A673 (cell line): Measurements from ENCODE around the gene STIM1. TPM values are rescaled to one million over a fixed set of nuclear protein-coding genes. Genes with fewer than 3 reads are reported as not detected.

Experiments used
- BruUV-seq: library from RNA; stranded (reverse); fragments of 400-500 nt; replicated peaks from 2 replicates; lab custom pipeline; 2021; lab: Mats Ljungman, UMichigan
- CTCF ChIA-PET: fragments of 300-600 bp; sonication (Branson Sonifier 250); formaldehyde crosslinking; loops from one replicate; lab custom pipeline; 2022; ENCODE audit warnings: antibody characterized with exemption; lab: Charles Lee
- POLR2A ChIA-PET: fragments of 300-600 bp; sonication (Branson Sonifier 250); formaldehyde crosslinking; loops from one replicate; lab custom pipeline; 2022; ENCODE audit warnings: antibody characterized with exemption; ENCODE audit not compliant: low non-redundant PET; lab: Charles Lee
- DNase-seq: peaks from one replicate; pipeline ENCODE4 v3.0.0-alpha.2; 2015; ENCODE audit warnings: low spot score
- H3K27ac ChIP-seq: fragments of 200-600 bp; sonication (generic); 2 replicates; pipeline ENCODE4 v1.5.1; 2016; ENCODE audit warnings: mixed run types, low read depth, mild to moderate bottlenecking, mixed read lengths, antibody characterized with exemption, low read length; ENCODE audit not compliant: poor library complexity, severe bottlenecking
- H3K27me3 ChIP-seq: fragments of 200-600 bp; sonication (generic); replicated peaks from 2 replicates; pipeline ENCODE4 v1.6.1; 2017; ENCODE audit warnings: mixed run types, low read depth, mild to moderate bottlenecking, mixed read lengths, antibody characterized with exemption, low read length; ENCODE audit not compliant: insufficient read depth, poor library complexity
- H3K36me3 ChIP-seq: fragments of 200-600 bp; sonication (generic); 2 replicates; pipeline ENCODE4 v1.6.1; 2016; ENCODE audit warnings: mixed run types, mild to moderate bottlenecking, mixed read lengths, antibody characterized with exemption, low read length; ENCODE audit not compliant: insufficient read depth, poor library complexity, severe bottlenecking
- H3K4me1 ChIP-seq: fragments of 200-600 bp; sonication (generic); 2 replicates; pipeline ENCODE4 v1.6.1; 2017; ENCODE audit warnings: mixed run types, mild to moderate bottlenecking, mixed read lengths, antibody characterized with exemption, low read length; ENCODE audit not compliant: insufficient read depth, poor library complexity, severe bottlenecking
- H3K4me3 ChIP-seq: fragments of 200-600 bp; sonication (generic); 2 replicates; pipeline ENCODE4 v1.5.1; 2016; ENCODE audit warnings: low read depth, mixed run types, mild to moderate bottlenecking, mixed read lengths, low read length; ENCODE audit not compliant: poor library complexity, severe bottlenecking
- H3K9me3 ChIP-seq: fragments of 200-600 bp; sonication (generic); 2 replicates; pipeline ENCODE4 v1.6.1; 2016; ENCODE audit warnings: mixed run types, low read depth, mild to moderate bottlenecking, mixed read lengths, antibody characterized with exemption, low read length; ENCODE audit not compliant: poor library complexity, severe bottlenecking
- CTCF ChIP-seq: fragments of 300-800, 200-600 bp; sonication (generic); conservative IDR thresholded peaks from 2 replicates; pipeline ENCODE4 v1.5.1; 2017; ENCODE audit warnings: low read depth, mild to moderate bottlenecking, antibody characterized with exemption, low read length, moderate library complexity, mixed read lengths
- EZH2 ChIP-seq: fragments of 200-600 bp; sonication (generic); IDR thresholded peaks from 2 replicates; pipeline ENCODE4 v1.6.1; 2017; ENCODE audit warnings: borderline replicate concordance, low read depth, mild to moderate bottlenecking, mixed read lengths, antibody characterized with exemption, low read length; ENCODE audit not compliant: poor library complexity, severe bottlenecking
- intact Hi-C: fragments of 100-400 bp; cut with micrococcal nuclease; formaldehyde crosslinking; loops from one replicate; pipeline ENCODE4 v1.10.0; 2022; ENCODE audit not compliant: unreplicated experiment
- total RNA-seq: library from RNA; stranded (reverse); gene quantifications from 2 replicates; pipeline ENCODE4 v1.2.3, GENCODE V29; 2021

Gene STIM1
- total RNA-seq, 1 experiment from 2014 or later = 14.2 TPM

- ChIA-PET CTCF (no interaction called here), POLR2A (no interaction called here)
- Histone ChIP-seq H3K4me3 (no peak overlapping the region), H3K9me3 (no peaks in the 10 kb centered on the region), H3K4me1 (no peaks in the 10 kb centered on the region), H3K27ac (no peak overlapping the region), H3K36me3 (no peaks in the 10 kb centered on the region), H3K27me3 (no peaks in the 10 kb centered on the region)
- no TSS peak for BruUV-seq
- no peak for TF ChIP-seq CTCF
- TF ChIP-seq EZH2 = no peak
- DNase-seq = no peak
- intact Hi-C loops = no loop called here
Observed at GRCh38 chr11:3903207-3903896, 47.9 kb downstream of the STIM1 start.

DNA sequence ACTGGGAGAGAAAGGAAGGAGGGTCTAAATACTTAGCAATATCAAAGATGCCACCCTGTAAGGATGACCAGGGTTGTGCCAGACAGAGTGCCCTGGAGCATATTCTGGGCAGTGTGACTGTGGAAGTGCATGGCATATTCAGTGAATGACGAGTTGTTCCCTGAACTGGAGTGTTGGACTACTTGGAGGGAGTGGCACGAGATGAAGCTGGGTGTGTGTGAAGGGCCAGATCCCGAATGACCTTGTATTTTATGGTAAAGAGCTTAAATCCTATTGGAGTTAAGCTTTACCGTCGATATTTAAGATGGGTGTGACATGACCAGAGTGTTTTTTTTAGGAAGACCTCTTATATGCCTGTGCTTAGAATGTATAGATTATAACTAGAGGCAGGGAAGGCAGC lies 48.8 kb downstream of the STIM1 start:
- ChIA-PET POLR2A (no interaction called here), CTCF (no interaction called here)
- no peak for TF ChIP-seq EZH2
- no peak for TF ChIP-seq CTCF
- H3K9me3 ChIP-seq = no peaks in the 10 kb centered on the region
- intact Hi-C loops = no loop called here
- no peak overlapping the region for H3K27ac ChIP-seq
- BruUV-seq = no TSS peak
- H3K36me3 ChIP-seq = no peaks in the 10 kb centered on the region
- no peaks in the 10 kb centered on the region for H3K27me3 ChIP-seq
- no peaks in the 10 kb centered on the region for H3K4me1 ChIP-seq
- no peak for DNase-seq
- H3K4me3 ChIP-seq = no peak overlapping the region

DNA sequence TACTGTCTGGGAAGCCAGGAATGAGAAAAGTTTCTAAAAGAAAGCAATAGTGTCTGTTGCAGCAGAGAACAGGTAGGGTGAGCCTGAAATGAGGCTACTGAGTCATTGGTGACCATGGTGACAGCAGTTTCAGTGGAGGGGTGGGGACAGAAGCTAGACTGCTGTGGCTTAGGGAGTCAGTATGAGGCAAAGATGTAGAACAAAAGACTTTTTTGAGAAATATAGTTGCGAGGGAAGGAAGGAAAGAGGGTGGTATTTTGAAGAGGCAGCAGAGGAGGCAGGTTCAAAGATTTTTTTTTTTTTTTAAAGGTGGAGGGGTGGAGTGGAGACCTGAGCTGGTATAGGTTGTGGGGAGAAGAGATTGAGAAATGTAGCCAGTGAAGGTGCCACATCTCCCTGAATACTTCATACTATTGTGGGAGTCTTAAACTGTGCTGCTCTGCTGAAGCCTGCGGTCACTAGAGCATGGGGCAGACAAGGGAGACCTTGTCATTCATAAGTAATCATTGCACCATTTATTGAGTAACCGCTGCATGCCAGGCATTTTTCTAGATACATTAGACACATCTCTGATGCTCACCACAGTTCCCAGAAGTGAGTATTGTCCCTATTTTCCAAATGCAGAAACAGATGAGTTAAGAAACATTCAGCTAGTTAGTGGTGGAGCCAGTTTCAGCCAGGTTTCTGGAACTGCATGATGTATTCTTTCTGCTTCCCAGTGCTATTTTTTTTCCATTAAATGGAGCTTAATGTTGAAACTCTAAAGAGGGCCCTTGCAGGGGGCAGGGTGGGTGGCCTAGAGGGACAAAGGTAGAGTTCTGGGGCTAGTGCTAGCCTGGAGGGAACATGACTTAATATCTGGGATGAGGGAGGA lies 49.9 kb downstream of the STIM1 start:
- intact Hi-C loops = no loop called here
- ChIA-PET POLR2A (no interaction called here), CTCF (no interaction called here)
- Histone ChIP-seq H3K9me3 (no peaks in the 10 kb centered on the region), H3K4me3 (no peak overlapping the region), H3K4me1 (no peaks in the 10 kb centered on the region), H3K36me3 (no peaks in the 10 kb centered on the region), H3K27ac (no peak overlapping the region), H3K27me3 (no peaks in the 10 kb centered on the region)
- BruUV-seq = no TSS peak
- no peak for TF ChIP-seq CTCF
- TF ChIP-seq EZH2 = no peak
- no peak for DNase-seq
